Fibroblast of mammary gland (primary cell): Measurements from ENCODE around the gene IL36G.

ENCODE experiments used
- DNase-seq: peaks from one replicate; pipeline ENCODE4 v3.0.0-alpha.2; 2010; ENCODE audit warnings: low read depth
- H3K4me3 ChIP-seq: 2 replicates; pipeline ENCODE4 v1.5.1; 2011; ENCODE audit warnings: low read depth, mild to moderate bottlenecking, low read length, moderate library complexity; ENCODE audit not compliant: control insufficient read depth
- CTCF ChIP-seq: conservative IDR thresholded peaks from 2 replicates; pipeline ENCODE4 v1.5.1; 2011; ENCODE audit warnings: low read depth, low read length, inconsistent platforms; ENCODE audit not compliant: control insufficient read depth, insufficient read depth

The IL36G gene

GRCh38 chr2:112941753-112942653 is 35.8 kb upstream of the IL36G start:
- no peak overlapping the region for H3K4me3 ChIP-seq
- peak; percentile 97 for TF ChIP-seq CTCF
- peak; percentile 73 for DNase-seq

GRCh38 chr2:112942654-112943002 is 35.2 kb upstream of the IL36G start:
- no peak for TF ChIP-seq CTCF
- no peak overlapping the region for H3K4me3 ChIP-seq
- no peak for DNase-seq

GRCh38 chr2:112944971-112945370 is 32.8 kb upstream of the IL36G start:
- no peak overlapping the region for H3K4me3 ChIP-seq
- no peak for DNase-seq
- TF ChIP-seq CTCF = no peak

GRCh38 chr2:112946086-112946485 is 31.7 kb upstream of the IL36G start:
- TF ChIP-seq CTCF = no peak
- no peak overlapping the region for H3K4me3 ChIP-seq
- DNase-seq = no peak

- no peak for TF ChIP-seq CTCF
Observed at GRCh38 chr2:112947374-112947773, 30.4 kb upstream of the IL36G start.

GRCh38 chr2:112949456-112949855 is 28.4 kb upstream of the IL36G start:
- no peak for DNase-seq
- no peak for TF ChIP-seq CTCF
- H3K4me3 ChIP-seq = no peak overlapping the region

More at GRCh38 chr2:112947374-112947773, 30.4 kb upstream of the IL36G start:
- H3K4me3 ChIP-seq = no peak overlapping the region
- DNase-seq = no peak
